Gastrocnemius medialis (tissue), 4 donors: ENCODE data around the gene MYL2.

ENCODE experiments used
- POLR2A ChIP-seq, 2 donors: fragments of 450-650 bp; IDR thresholded peaks; one replicate each; pipeline ENCODE4 v1.6.1; 2017; ENCODE audit warnings: antibody characterized with exemption in 2 of 2, mild to moderate bottlenecking in 2 of 2, moderate library complexity in 2 of 2
- TF ChIP-seq, protein P1 (sequence below), 5 experiments: fragments of 450-650 bp in 3 of 5; fragments of 200-600 bp in 2 of 5; sonication (generic) in 2 of 5; IDR thresholded peaks in 4 of 5; conservative IDR thresholded peaks in 1 of 5; 1 replicate in 4 of 5; 2 replicates in 1 of 5; pipeline ENCODE4 v1.5.1; 2016 to 2019; ENCODE audit warnings: antibody characterized with exemption in 5 of 5, mild to moderate bottlenecking in 3 of 5, moderate library complexity in 3 of 5

- TF ChIP-seq, protein P1, sequence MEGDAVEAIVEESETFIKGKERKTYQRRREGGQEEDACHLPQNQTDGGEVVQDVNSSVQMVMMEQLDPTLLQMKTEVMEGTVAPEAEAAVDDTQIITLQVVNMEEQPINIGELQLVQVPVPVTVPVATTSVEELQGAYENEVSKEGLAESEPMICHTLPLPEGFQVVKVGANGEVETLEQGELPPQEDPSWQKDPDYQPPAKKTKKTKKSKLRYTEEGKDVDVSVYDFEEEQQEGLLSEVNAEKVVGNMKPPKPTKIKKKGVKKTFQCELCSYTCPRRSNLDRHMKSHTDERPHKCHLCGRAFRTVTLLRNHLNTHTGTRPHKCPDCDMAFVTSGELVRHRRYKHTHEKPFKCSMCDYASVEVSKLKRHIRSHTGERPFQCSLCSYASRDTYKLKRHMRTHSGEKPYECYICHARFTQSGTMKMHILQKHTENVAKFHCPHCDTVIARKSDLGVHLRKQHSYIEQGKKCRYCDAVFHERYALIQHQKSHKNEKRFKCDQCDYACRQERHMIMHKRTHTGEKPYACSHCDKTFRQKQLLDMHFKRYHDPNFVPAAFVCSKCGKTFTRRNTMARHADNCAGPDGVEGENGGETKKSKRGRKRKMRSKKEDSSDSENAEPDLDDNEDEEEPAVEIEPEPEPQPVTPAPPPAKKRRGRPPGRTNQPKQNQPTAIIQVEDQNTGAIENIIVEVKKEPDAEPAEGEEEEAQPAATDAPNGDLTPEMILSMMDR (IDR thresholded peaks at IDR 0.05 in 4 of 5, conservative IDR thresholded peaks at IDR 0.05 in 1 of 5), result no peak
- TF ChIP-seq POLR2A (IDR thresholded peaks at IDR 0.05), result no peak
These were observed 3.4 kb upstream of the MYL2 start for GRCh38 chr12:110923692-110924334.
